T-helper 1 cell treated with Interleukin-12 subunit alpha and Interleukin-12 subunit beta and Interleukin-4 antibody, amounts not matched to agents 30 ng/mL and 1 ng/mL, for 36 hours (primary cell): ENCODE measurements around the gene DTNB. TPM values are rescaled to one million over a fixed set of nuclear protein-coding genes. Genes with fewer than 3 reads are reported as not detected.

ENCODE experiments used
- intact Hi-C: fragments of 100-400 bp; cut with micrococcal nuclease; formaldehyde crosslinking; loops from one replicate; pipeline ENCODE4 v1.15.1; 2024
- total RNA-seq: library from RNA; stranded (reverse); gene quantifications from 2 replicates; pipeline ENCODE4 v1.2.3, GENCODE V29; 2022

Gene DTNB
- total RNA-seq, 1 donor from 2014 or later: 28.9 TPM

- intact Hi-C loops: no loop called here
Observed at GRCh38 chr2:25478736-25479135, 194.6 kb downstream of the DTNB start.

GRCh38 chr2:25473758-25474340, 199.5 kb downstream of the DTNB start:
- intact Hi-C loops: no loop called here

GRCh38 chr2:25473131-25473530, 200.2 kb downstream of the DTNB start:
- intact Hi-C loops: no loop called here

- intact Hi-C loops: no loop called here
Observed at GRCh38 chr2:25470806-25471205, 202.6 kb downstream of the DTNB start.

- intact Hi-C loops: no loop called here
Observed at GRCh38 chr2:25467743-25468142, 205.6 kb downstream of the DTNB start.

- intact Hi-C loops: no loop called here
Observed at GRCh38 chr2:25462021-25462420, 211.4 kb downstream of the DTNB start.

GRCh38 chr2:25460261-25460905, 213.0 kb downstream of the DTNB start:
- intact Hi-C loops: no loop called here

GRCh38 chr2:25454824-25455611, 218.4 kb downstream of the DTNB start:
- intact Hi-C loops: loop anchor here (5.0 to 10.0 kb wide), 2 partner anchors 137 to 400 kb away; no protein-coding TSS in a partner anchor

GRCh38 chr2:25453199-25453905, 220.0 kb downstream of the DTNB start:
- intact Hi-C loops: loop anchor here (1.0 to 10.0 kb wide), 8 partner anchors 50 to 401 kb away; no protein-coding TSS in a partner anchor

GRCh38 chr2:25448808-25449207, 224.6 kb downstream of the DTNB start:
- intact Hi-C loops: no loop called here

- intact Hi-C loops: no loop called here
Observed at GRCh38 chr2:25447018-25447417, 226.4 kb downstream of the DTNB start.

- intact Hi-C loops: no loop called here
Observed at GRCh38 chr2:25446122-25446521, 227.3 kb downstream of the DTNB start.

- intact Hi-C loops: no loop called here
Observed at GRCh38 chr2:25445464-25445863, 227.9 kb downstream of the DTNB start.

- intact Hi-C loops: no loop called here
Observed at GRCh38 chr2:25444608-25445270, 228.6 kb downstream of the DTNB start.

GRCh38 chr2:25443766-25444165, 229.6 kb downstream of the DTNB start:
- intact Hi-C loops: no loop called here

GRCh38 chr2:25441353-25441752, 232.0 kb downstream of the DTNB start:
- intact Hi-C loops: no loop called here

GRCh38 chr2:25438793-25439192, 234.6 kb downstream of the DTNB start:
- intact Hi-C loops: no loop called here

- intact Hi-C loops: no loop called here
Observed at GRCh38 chr2:25437881-25438662, 235.3 kb downstream of the DTNB start.

GRCh38 chr2:25435421-25435820, 238.0 kb downstream of the DTNB start:
- intact Hi-C loops: no loop called here

- intact Hi-C loops: no loop called here
Observed at GRCh38 chr2:25431604-25432003, 241.8 kb downstream of the DTNB start.
